Heart right ventricle (tissue), 16 donors: ENCODE results near the gene GAB1. TPM values are rescaled to one million over a fixed set of nuclear protein-coding genes. Genes with fewer than 3 reads are reported as not detected.

Experiments used
- ATAC-seq, 8 donors: fragments of 200-7000 bp; cut with Tn5 transposase; one replicate each; pipeline ENCODE4 v1.9.1; 2020; ENCODE audit warnings: mild to moderate bottlenecking in 8 of 8, moderate library complexity in 8 of 8, moderate number of reproducible peaks in 1 of 8
- DNase-seq, 2 donors: peaks; one replicate each; pipeline ENCODE4 v3.0.0-alpha.2; 2020
- H3K27ac ChIP-seq, 10 donors: fragments of 200-600 bp; sonication (generic) in 2 of 10; one replicate each; pipeline versions ENCODE4 v1.5.0 to v1.8.0; 2020 to 2022; ENCODE audit warnings: mild to moderate bottlenecking in 3 of 10
- H3K27me3 ChIP-seq, 7 donors: fragments of 200-600 bp; one replicate each; pipeline ENCODE4 v1.8.0; 2021 to 2022; ENCODE audit warnings: mild to moderate bottlenecking in 2 of 7
- H3K36me3 ChIP-seq, 9 donors: fragments of 200-600 bp; sonication (generic) in 1 of 9; one replicate each; pipeline versions ENCODE4 v1.5.0 to v1.8.0; 2020 to 2022; ENCODE audit warnings: mild to moderate bottlenecking in 2 of 9
- H3K4me1 ChIP-seq, 9 donors: fragments of 200-600 bp; sonication (generic) in 1 of 9; one replicate each; pipeline versions ENCODE4 v1.5.0 to v1.8.0; 2020 to 2022; ENCODE audit warnings: mild to moderate bottlenecking in 4 of 9
- H3K4me3 ChIP-seq, 10 donors: fragments of 200-600 bp; sonication (generic) in 2 of 10; one replicate each; pipeline versions ENCODE4 v1.5.0 to v1.8.0; 2020 to 2022; ENCODE audit warnings: mild to moderate bottlenecking in 7 of 10, moderate library complexity in 2 of 10
- H3K9me3 ChIP-seq, 11 donors: fragments of 200-600 bp in 10 of 11; sonication (generic) in 2 of 11; one replicate each; pipeline versions ENCODE4 v1.5.0 to v1.8.0; 2013 to 2022; ENCODE audit warnings: mild to moderate bottlenecking in 2 of 11, control low read depth in 1 of 11, moderate library complexity in 1 of 11
- WGBS, 2 donors: extraction: QIAGEN DNeasy Blood & Tissue Kit; methylation state at CpG; one replicate each; pipeline ENCODE4 v1.1.7; 2013; ENCODE audit warnings: inconsistent platforms in 1 of 2; 5-methylcytosine and 5-hydroxymethylcytosine counted together
- intact Hi-C, 10 donors: fragments of 100-400 bp; cut with DNase I; formaldehyde crosslinking; loops; one replicate each; pipeline versions ENCODE4 v1.11.1 to v1.14.2; 2022
- polyA plus RNA-seq, 2 donors: library from polyadenylated mRNA; stranded (reverse); fragments of 200-250 nt; gene quantifications; one replicate each; pipeline ENCODE4 v1.2.3, GENCODE V29; 2013
- total RNA-seq, 10 donors: library from RNA; stranded (reverse); fragmentation: NEBNext Ultra II Directional in 3 of 10; extraction: Animal tissue kit (Norgen Biotek cat#: 25700) in 3 of 10; gene quantifications; one replicate each; pipeline versions ENCODE4 v1.2.1 to v1.2.4, GENCODE V29; 2021 to 2023
- TF ChIP-seq, protein P1 (sequence below), 9 donors: fragments of 200-600 bp; sonication (generic) in 2 of 9; IDR thresholded peaks; one replicate each; pipeline versions ENCODE4 v1.5.0 to v1.8.0; 2021 to 2022; ENCODE audit warnings: antibody characterized with exemption in 9 of 9, mild to moderate bottlenecking in 5 of 9, moderate library complexity in 1 of 9
- donor health status: Arrhythmogenic right ventricular cardiomyopathy.
- donor health status: ischemic (EF 13 %, LVEDD 7.1; RV severe dilation, severe dysfunction).
- donor health status: healthy with polysubstance abuse.
- donor health status: DM: no; HTN: yes; CAD: no.
- donor health status: DM: no; HTN: no; CAD: no.
- donor health status: ischemic (EF 25% LVEDD 6.9; RV normal size, moderate dysfunction).
- donor health status: ischemic (EF 25% LVEDD 5.7; RV mildly dilated, moderate dysfunction).
- donor health status: healthy.
- donor health status: DM: yes; HTN: yes; CAD: no.
- donor health status: Ischemic cardiomyopathy.
- donor health status: ischemic (EF 35%, LVEDD 5.7; RV mildly dilated, moderate dysfunction).
- donor health status: nonischemic (EF 11% LVEDD 7.7; RV severe dilation, severe dysfunction).
- donor health status: DM: yes; HTN: yes; CAD: no.
- donor health status: PGD.
- donor health status: ischemic (EF 29% LVEDD 5.4; RV normal size, mild dysfunction).
- donor health status: nonischemic (EF 23%, LVEDD 6.1; RV moderate dilation, normal function).

Gene GAB1
- total and polyA plus RNA-seq, 12 donors: 7.8 to 130 (median 95.3) TPM

DNA sequence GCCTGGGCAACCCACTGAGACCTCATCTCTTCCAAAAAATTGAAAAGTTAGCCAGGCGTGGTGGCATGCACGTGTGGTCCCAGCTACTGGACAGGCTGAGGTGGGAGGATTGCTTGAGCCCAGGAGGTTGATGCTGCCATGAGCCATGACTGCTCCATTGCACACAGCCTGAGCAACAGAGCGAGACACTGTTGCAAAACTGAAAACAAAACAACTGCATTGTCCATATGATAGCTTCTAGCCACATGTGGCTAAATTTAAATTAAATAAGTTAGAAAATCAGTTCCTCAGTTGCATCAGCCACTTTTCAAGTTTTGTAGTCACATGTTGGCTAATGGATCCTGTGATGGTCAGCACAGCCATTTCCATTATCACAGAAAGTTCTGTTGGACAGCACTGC lies 67.9 kb downstream of the GAB1 start:
- DNase-seq (no peak), ATAC-seq (no peak)
- TF ChIP-seq, protein P1, sequence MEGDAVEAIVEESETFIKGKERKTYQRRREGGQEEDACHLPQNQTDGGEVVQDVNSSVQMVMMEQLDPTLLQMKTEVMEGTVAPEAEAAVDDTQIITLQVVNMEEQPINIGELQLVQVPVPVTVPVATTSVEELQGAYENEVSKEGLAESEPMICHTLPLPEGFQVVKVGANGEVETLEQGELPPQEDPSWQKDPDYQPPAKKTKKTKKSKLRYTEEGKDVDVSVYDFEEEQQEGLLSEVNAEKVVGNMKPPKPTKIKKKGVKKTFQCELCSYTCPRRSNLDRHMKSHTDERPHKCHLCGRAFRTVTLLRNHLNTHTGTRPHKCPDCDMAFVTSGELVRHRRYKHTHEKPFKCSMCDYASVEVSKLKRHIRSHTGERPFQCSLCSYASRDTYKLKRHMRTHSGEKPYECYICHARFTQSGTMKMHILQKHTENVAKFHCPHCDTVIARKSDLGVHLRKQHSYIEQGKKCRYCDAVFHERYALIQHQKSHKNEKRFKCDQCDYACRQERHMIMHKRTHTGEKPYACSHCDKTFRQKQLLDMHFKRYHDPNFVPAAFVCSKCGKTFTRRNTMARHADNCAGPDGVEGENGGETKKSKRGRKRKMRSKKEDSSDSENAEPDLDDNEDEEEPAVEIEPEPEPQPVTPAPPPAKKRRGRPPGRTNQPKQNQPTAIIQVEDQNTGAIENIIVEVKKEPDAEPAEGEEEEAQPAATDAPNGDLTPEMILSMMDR (IDR thresholded peaks at IDR 0.05): no peak
- Histone ChIP-seq H3K27ac (peak overlapping the region in 6 of 10 donors; percentile 1 to 78 (median 39)), H3K4me1 (peaks cover 23 to 100% (median 90%) of the 10 kb centered on the region in 9 donors), H3K27me3 (no peaks in the 10 kb centered on the region), H3K36me3 (no peaks in the 10 kb centered on the region), H3K9me3 (no peaks in the 10 kb centered on the region), H3K4me3 (no peak overlapping the region)
- 75 to 85% methylated on average over 3 of the region's 3 CpGs for WGBS, 2 donors
- intact Hi-C loops: loop anchor here in 3 of 10 donors (5.0 to 10.0 kb wide), 3 partner anchors 50 to 120 kb away; partner anchors contain the start of gene GAB1 (in 1 of the 3)

DNA sequence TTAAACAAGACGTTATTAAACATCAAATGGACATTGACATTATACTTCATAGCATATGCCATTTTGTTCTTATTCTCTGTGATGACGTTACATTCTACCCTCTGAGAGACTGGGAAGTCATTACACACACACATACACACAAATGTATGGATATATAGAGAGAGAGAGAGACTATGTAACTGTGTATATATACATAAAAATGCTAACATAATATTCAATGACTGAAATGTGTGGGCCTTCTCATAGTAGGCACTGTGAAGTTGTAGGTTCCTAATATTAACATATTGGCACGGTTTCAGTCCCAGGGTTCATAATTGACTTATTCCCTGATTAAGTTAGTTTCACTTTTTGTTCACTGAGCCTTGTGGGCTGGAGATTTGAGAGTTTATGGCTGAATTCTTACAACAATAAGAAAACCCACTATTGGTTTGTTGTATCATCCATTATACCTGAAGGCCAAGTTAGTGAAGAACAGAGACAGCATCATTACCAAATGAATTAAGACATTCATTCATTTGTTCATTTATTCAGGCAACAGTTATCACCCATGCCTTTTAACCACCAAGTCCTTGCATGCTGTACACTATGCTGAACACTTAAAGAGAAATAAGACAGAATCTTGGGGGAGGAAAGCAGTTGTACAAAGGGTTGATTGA lies 68.5 kb downstream of the GAB1 start:
- intact Hi-C loops: loop anchor here in 2 of 10 donors (10.0 kb wide), 2 partner anchors 50 to 120 kb away; no protein-coding TSS in a partner anchor
- peak overlapping the region in 8 of 10 donors; percentile 5 to 78 (median 47) for H3K27ac ChIP-seq
- no peaks in the 10 kb centered on the region for H3K27me3 ChIP-seq
- ATAC-seq (no peak), DNase-seq (no peak)
- WGBS, 2 donors: 53 to 54% methylated on average over 3 of the region's 3 CpGs
- H3K36me3 ChIP-seq: no peaks in the 10 kb centered on the region
- TF ChIP-seq, protein P1 (IDR thresholded peaks at IDR 0.05): no peak
- H3K9me3 ChIP-seq: no peaks in the 10 kb centered on the region
- H3K4me1 ChIP-seq: peaks cover 23 to 99% (median 91%) of the 10 kb centered on the region in 9 donors
- peak overlapping the region in 2 of 10 donors; percentile 1 to 4 for H3K4me3 ChIP-seq

DNA sequence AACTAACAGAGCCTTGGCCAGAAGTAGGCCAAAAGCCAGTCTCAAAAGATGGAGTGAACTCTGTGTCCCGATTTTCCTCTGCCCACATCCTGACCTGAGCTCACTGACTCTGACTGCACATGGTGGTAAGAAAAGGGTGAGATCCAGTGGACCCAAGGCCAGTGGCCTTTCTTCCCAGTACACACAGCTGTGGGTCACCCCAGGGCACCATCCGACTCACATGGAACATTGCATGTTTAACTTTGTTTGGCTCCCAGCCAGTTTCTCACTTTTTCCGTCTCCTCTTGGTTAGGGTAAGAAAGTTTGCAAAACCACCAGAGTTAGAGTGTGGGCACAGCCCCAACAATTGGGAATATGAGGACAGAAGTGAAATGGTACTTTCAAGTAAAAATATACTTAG lies 69.8 kb downstream of the GAB1 start:
- ATAC-seq: peak; percentile 41 to 86 (median 54)
- TF ChIP-seq, protein P1 (IDR thresholded peaks at IDR 0.05): no peak
- Histone ChIP-seq H3K36me3 (no peaks in the 10 kb centered on the region), H3K9me3 (no peaks in the 10 kb centered on the region), H3K27me3 (no peaks in the 10 kb centered on the region), H3K4me3 (no peak overlapping the region), H3K27ac (peak overlapping the region in 9 of 10 donors; percentile 24 to 78 (median 53)), H3K4me1 (peaks cover 33 to 100% (median 94%) of the 10 kb centered on the region in 9 donors)
- 18 to 26% methylated on average over 3 of the region's 3 CpGs for WGBS, 2 donors
- intact Hi-C loops: loop anchor here in 2 of 10 donors (10.0 kb wide), 2 partner anchors 52 to 122 kb away; no protein-coding TSS in a partner anchor
- peak; percentile 42 to 77 for DNase-seq

DNA sequence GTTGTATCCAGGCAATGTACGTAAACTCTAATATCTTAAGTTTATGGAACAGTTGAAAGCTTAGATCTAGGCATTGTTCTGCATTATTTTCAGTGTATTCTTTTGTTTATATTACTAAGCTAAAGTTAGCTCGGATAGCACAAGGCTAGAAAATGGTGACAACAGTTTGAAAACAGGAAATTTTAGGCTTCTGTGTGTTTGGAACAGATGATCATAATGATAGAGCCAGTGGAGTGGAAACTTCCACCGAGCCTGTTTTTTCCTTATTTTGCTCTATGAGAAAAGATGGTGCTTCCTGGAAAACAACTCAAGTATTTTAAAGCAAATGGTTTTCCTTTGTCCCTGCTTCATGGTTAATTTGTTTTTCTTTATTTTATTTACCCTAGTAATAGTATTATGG lies 70.8 kb downstream of the GAB1 start:
- intact Hi-C loops: loop anchor here in 2 of 10 donors (10.0 kb wide), 2 partner anchors 53 to 123 kb away; no protein-coding TSS in a partner anchor
- Histone ChIP-seq H3K27ac (peak overlapping the region in 9 of 10 donors; percentile 24 to 78 (median 53)), H3K4me1 (peaks cover 32 to 100% (median 93%) of the 10 kb centered on the region in 9 donors), H3K4me3 (no peak overlapping the region), H3K36me3 (no peaks in the 10 kb centered on the region), H3K9me3 (no peaks in the 10 kb centered on the region), H3K27me3 (no peaks in the 10 kb centered on the region)
- TF ChIP-seq, protein P1 (IDR thresholded peaks at IDR 0.05): no peak
- WGBS, 2 donors: 24 to 41% methylated on average over 3 of the region's 3 CpGs
- no peak for ATAC-seq
- no peak for DNase-seq
